ENCODE data around the gene OSBPL2.

Gene OSBPL2

GRCh38 chr20:62243906-62244515, 5.7 kb downstream of the OSBPL2 start:
- Histone ChIP-seq H3K27me3 (ENCODE audit: control insufficient read depth in 1 of 2, insufficient read depth in 2 of 2, low read length in 2 of 2) (no peaks in the 10 kb centered on the region), H3K36me3 (ENCODE audit: control insufficient read depth in 1 of 2, insufficient read depth in 2 of 2, low read length in 2 of 2) (peaks cover 0 to 24% of the 10 kb centered on the region in 2 donors), H3K4me3 (ENCODE audit: low read depth in 1 of 2, low read length in 2 of 2) (no peak overlapping the region), H3K9ac (ENCODE audit: low read depth in 1 of 2, low read length in 2 of 2) (no peak overlapping the region), H3K27ac (ENCODE audit: low read depth, low read length) (no peak overlapping the region), H3K4me1 (ENCODE audit: control insufficient read depth in 1 of 2, insufficient read depth in 2 of 2, low read length in 2 of 2) (peaks cover 49 to 64% of the 10 kb centered on the region in 2 donors), H3K9me3 (ENCODE audit: control insufficient read depth in 1 of 2, low read length in 2 of 2) (no peaks in the 10 kb centered on the region)

GRCh38 chr20:62244644-62245108, 6.4 kb downstream of the OSBPL2 start:
- Histone ChIP-seq H3K36me3 (ENCODE audit: control insufficient read depth in 1 of 2, insufficient read depth in 2 of 2, low read length in 2 of 2) (peaks cover 0 to 24% of the 10 kb centered on the region in 2 donors), H3K27me3 (ENCODE audit: control insufficient read depth in 1 of 2, insufficient read depth in 2 of 2, low read length in 2 of 2) (no peaks in the 10 kb centered on the region), H3K9ac (ENCODE audit: low read depth in 1 of 2, low read length in 2 of 2) (no peak overlapping the region), H3K27ac (ENCODE audit: low read depth, low read length) (no peak overlapping the region), H3K4me1 (ENCODE audit: control insufficient read depth in 1 of 2, insufficient read depth in 2 of 2, low read length in 2 of 2) (peaks cover 44 to 58% of the 10 kb centered on the region in 2 donors), H3K4me3 (ENCODE audit: low read depth in 1 of 2, low read length in 2 of 2) (no peak overlapping the region), H3K9me3 (ENCODE audit: control insufficient read depth in 1 of 2, low read length in 2 of 2) (no peaks in the 10 kb centered on the region)

- Histone ChIP-seq H3K4me3 (ENCODE audit: low read depth in 1 of 2, low read length in 2 of 2) (no peak overlapping the region), H3K27me3 (ENCODE audit: control insufficient read depth in 1 of 2, insufficient read depth in 2 of 2, low read length in 2 of 2) (no peaks in the 10 kb centered on the region), H3K9me3 (ENCODE audit: control insufficient read depth in 1 of 2, low read length in 2 of 2) (no peaks in the 10 kb centered on the region), H3K36me3 (ENCODE audit: control insufficient read depth in 1 of 2, insufficient read depth in 2 of 2, low read length in 2 of 2) (peaks cover 0 to 22% of the 10 kb centered on the region in 2 donors), H3K9ac (ENCODE audit: low read depth in 1 of 2, low read length in 2 of 2) (no peak overlapping the region), H3K4me1 (ENCODE audit: control insufficient read depth in 1 of 2, insufficient read depth in 2 of 2, low read length in 2 of 2) (peaks cover 33 to 47% of the 10 kb centered on the region in 2 donors), H3K27ac (ENCODE audit: low read depth, low read length) (no peak overlapping the region)
Measured at GRCh38 chr20:62245911-62246280, 7.6 kb downstream of the OSBPL2 start.

- Histone ChIP-seq H3K9me3 (ENCODE audit: control insufficient read depth in 1 of 2, low read length in 2 of 2) (no peaks in the 10 kb centered on the region), H3K27me3 (ENCODE audit: control insufficient read depth in 1 of 2, insufficient read depth in 2 of 2, low read length in 2 of 2) (no peaks in the 10 kb centered on the region), H3K4me3 (ENCODE audit: low read depth in 1 of 2, low read length in 2 of 2) (no peak overlapping the region), H3K27ac (ENCODE audit: low read depth, low read length) (no peak overlapping the region), H3K36me3 (ENCODE audit: control insufficient read depth in 1 of 2, insufficient read depth in 2 of 2, low read length in 2 of 2) (peaks cover 0 to 21% of the 10 kb centered on the region in 2 donors), H3K9ac (ENCODE audit: low read depth in 1 of 2, low read length in 2 of 2) (no peak overlapping the region), H3K4me1 (ENCODE audit: control insufficient read depth in 1 of 2, insufficient read depth in 2 of 2, low read length in 2 of 2) (peaks cover 27 to 41% of the 10 kb centered on the region in 2 donors)
Measured at GRCh38 chr20:62246431-62246830, 8.1 kb downstream of the OSBPL2 start.

GRCh38 chr20:62246872-62247652, 8.7 kb downstream of the OSBPL2 start:
- Histone ChIP-seq H3K27ac (ENCODE audit: low read depth, low read length) (no peak overlapping the region), H3K4me3 (ENCODE audit: low read depth in 1 of 2, low read length in 2 of 2) (no peak overlapping the region), H3K36me3 (ENCODE audit: control insufficient read depth in 1 of 2, insufficient read depth in 2 of 2, low read length in 2 of 2) (peaks cover 0 to 21% of the 10 kb centered on the region in 2 donors), H3K9ac (ENCODE audit: low read depth in 1 of 2, low read length in 2 of 2) (no peak overlapping the region), H3K27me3 (ENCODE audit: control insufficient read depth in 1 of 2, insufficient read depth in 2 of 2, low read length in 2 of 2) (no peaks in the 10 kb centered on the region), H3K4me1 (ENCODE audit: control insufficient read depth in 1 of 2, insufficient read depth in 2 of 2, low read length in 2 of 2) (peaks cover 21 to 37% of the 10 kb centered on the region in 2 donors), H3K9me3 (ENCODE audit: control insufficient read depth in 1 of 2, low read length in 2 of 2) (no peaks in the 10 kb centered on the region)

GRCh38 chr20:62248890-62249560, 10.7 kb downstream of the OSBPL2 start:
- H3K36me3 ChIP-seq (ENCODE audit: control insufficient read depth in 1 of 2, insufficient read depth in 2 of 2, low read length in 2 of 2), result peaks cover 0 to 15% of the 10 kb centered on the region in 2 donors
- no peaks in the 10 kb centered on the region for H3K27me3 ChIP-seq (ENCODE audit: control insufficient read depth in 1 of 2, insufficient read depth in 2 of 2, low read length in 2 of 2)
- H3K27ac ChIP-seq (ENCODE audit: low read depth, low read length), result no peak overlapping the region
- peaks cover 11 to 27% of the 10 kb centered on the region in 2 donors for H3K4me1 ChIP-seq (ENCODE audit: control insufficient read depth in 1 of 2, insufficient read depth in 2 of 2, low read length in 2 of 2)
- H3K4me3 ChIP-seq (ENCODE audit: low read depth in 1 of 2, low read length in 2 of 2), result no peak overlapping the region
- H3K9ac ChIP-seq (ENCODE audit: low read depth in 1 of 2, low read length in 2 of 2), result no peak overlapping the region
- no peaks in the 10 kb centered on the region for H3K9me3 ChIP-seq (ENCODE audit: control insufficient read depth in 1 of 2, low read length in 2 of 2)

GRCh38 chr20:62252342-62252966, 14.1 kb downstream of the OSBPL2 start:
- Histone ChIP-seq H3K27me3 (ENCODE audit: control insufficient read depth in 1 of 2, insufficient read depth in 2 of 2, low read length in 2 of 2) (no peaks in the 10 kb centered on the region), H3K27ac (ENCODE audit: low read depth, low read length) (no peak overlapping the region), H3K9ac (ENCODE audit: low read depth in 1 of 2, low read length in 2 of 2) (no peak overlapping the region), H3K4me3 (ENCODE audit: low read depth in 1 of 2, low read length in 2 of 2) (no peak overlapping the region), H3K4me1 (ENCODE audit: control insufficient read depth in 1 of 2, insufficient read depth in 2 of 2, low read length in 2 of 2) (no peaks in the 10 kb centered on the region), H3K9me3 (ENCODE audit: control insufficient read depth in 1 of 2, low read length in 2 of 2) (no peaks in the 10 kb centered on the region), H3K36me3 (ENCODE audit: control insufficient read depth in 1 of 2, insufficient read depth in 2 of 2, low read length in 2 of 2) (peaks cover 6 to 24% of the 10 kb centered on the region in 2 donors)

- Histone ChIP-seq H3K4me3 (ENCODE audit: low read depth in 1 of 2, low read length in 2 of 2) (no peak overlapping the region), H3K4me1 (ENCODE audit: control insufficient read depth in 1 of 2, insufficient read depth in 2 of 2, low read length in 2 of 2) (no peaks in the 10 kb centered on the region), H3K36me3 (ENCODE audit: control insufficient read depth in 1 of 2, insufficient read depth in 2 of 2, low read length in 2 of 2) (peaks cover 6 to 31% of the 10 kb centered on the region in 2 donors), H3K9me3 (ENCODE audit: control insufficient read depth in 1 of 2, low read length in 2 of 2) (no peaks in the 10 kb centered on the region), H3K27me3 (ENCODE audit: control insufficient read depth in 1 of 2, insufficient read depth in 2 of 2, low read length in 2 of 2) (no peaks in the 10 kb centered on the region), H3K27ac (ENCODE audit: low read depth, low read length) (no peak overlapping the region), H3K9ac (ENCODE audit: low read depth in 1 of 2, low read length in 2 of 2) (no peak overlapping the region)
Measured at GRCh38 chr20:62253398-62253797, 15.1 kb downstream of the OSBPL2 start.

GRCh38 chr20:62254021-62254724, 15.9 kb downstream of the OSBPL2 start:
- Histone ChIP-seq H3K4me1 (ENCODE audit: control insufficient read depth in 1 of 2, insufficient read depth in 2 of 2, low read length in 2 of 2) (no peaks in the 10 kb centered on the region), H3K9me3 (ENCODE audit: control insufficient read depth in 1 of 2, low read length in 2 of 2) (no peaks in the 10 kb centered on the region), H3K27ac (ENCODE audit: low read depth, low read length) (no peak overlapping the region), H3K4me3 (ENCODE audit: low read depth in 1 of 2, low read length in 2 of 2) (no peak overlapping the region), H3K27me3 (ENCODE audit: control insufficient read depth in 1 of 2, insufficient read depth in 2 of 2, low read length in 2 of 2) (no peaks in the 10 kb centered on the region), H3K9ac (ENCODE audit: low read depth in 1 of 2, low read length in 2 of 2) (no peak overlapping the region), H3K36me3 (ENCODE audit: control insufficient read depth in 1 of 2, insufficient read depth in 2 of 2, low read length in 2 of 2) (peaks cover 8 to 38% of the 10 kb centered on the region in 2 donors)

Data from duodenal mucosa (tissue), 2 donors.